D721Med (cell line): ENCODE measurements around the gene TRIM9.
"Not testable (repeated sequence)": the region's sequence is repeated elsewhere in the genome, so short reads cannot be mapped to it uniquely, and the experiment has no call there.

Experiments used
- DNase-seq: peaks from one replicate; pipeline ENCODE4 v3.0.0; 2011; ENCODE audit warnings: low spot score; ENCODE audit not compliant: insufficient read length
- FAIRE-seq: peaks from 2 replicates; lab custom pipeline; 2011; peaks lifted over from hg19 to GRCh38; lab: Jason Lieb, UNC
- TF ChIP-seq, protein P1 (sequence below): IDR thresholded peaks from 2 replicates; pipeline ENCODE4 v1.5.1; 2012; ENCODE audit warnings: mild to moderate bottlenecking, control low read depth; ENCODE audit not compliant: insufficient read depth; ENCODE audit errors: missing control alignments

Gene TRIM9

DNA sequence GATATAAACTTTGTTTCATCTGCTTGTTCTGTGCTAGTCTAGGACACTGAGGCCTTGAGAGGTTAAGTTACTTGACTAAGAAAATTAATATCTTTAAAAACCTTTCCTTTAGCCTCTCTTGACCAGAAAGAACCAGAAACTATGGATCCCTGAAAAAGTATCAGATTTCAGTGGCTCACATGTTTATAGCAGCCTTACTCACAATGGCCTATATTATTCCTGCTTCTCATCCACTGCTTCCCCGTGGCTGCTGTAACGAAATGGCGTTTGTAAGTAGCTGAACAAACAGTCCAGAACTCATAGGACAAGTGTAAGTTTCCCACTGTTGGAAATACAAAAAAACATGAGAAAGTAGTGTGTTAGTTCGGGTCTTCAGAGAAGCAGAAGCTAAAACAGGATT is 147.5 kb downstream of the TRIM9 start:
- FAIRE-seq (no peak), DNase-seq (no peak)
- TF ChIP-seq, protein P1, sequence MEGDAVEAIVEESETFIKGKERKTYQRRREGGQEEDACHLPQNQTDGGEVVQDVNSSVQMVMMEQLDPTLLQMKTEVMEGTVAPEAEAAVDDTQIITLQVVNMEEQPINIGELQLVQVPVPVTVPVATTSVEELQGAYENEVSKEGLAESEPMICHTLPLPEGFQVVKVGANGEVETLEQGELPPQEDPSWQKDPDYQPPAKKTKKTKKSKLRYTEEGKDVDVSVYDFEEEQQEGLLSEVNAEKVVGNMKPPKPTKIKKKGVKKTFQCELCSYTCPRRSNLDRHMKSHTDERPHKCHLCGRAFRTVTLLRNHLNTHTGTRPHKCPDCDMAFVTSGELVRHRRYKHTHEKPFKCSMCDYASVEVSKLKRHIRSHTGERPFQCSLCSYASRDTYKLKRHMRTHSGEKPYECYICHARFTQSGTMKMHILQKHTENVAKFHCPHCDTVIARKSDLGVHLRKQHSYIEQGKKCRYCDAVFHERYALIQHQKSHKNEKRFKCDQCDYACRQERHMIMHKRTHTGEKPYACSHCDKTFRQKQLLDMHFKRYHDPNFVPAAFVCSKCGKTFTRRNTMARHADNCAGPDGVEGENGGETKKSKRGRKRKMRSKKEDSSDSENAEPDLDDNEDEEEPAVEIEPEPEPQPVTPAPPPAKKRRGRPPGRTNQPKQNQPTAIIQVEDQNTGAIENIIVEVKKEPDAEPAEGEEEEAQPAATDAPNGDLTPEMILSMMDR: no peak

DNA sequence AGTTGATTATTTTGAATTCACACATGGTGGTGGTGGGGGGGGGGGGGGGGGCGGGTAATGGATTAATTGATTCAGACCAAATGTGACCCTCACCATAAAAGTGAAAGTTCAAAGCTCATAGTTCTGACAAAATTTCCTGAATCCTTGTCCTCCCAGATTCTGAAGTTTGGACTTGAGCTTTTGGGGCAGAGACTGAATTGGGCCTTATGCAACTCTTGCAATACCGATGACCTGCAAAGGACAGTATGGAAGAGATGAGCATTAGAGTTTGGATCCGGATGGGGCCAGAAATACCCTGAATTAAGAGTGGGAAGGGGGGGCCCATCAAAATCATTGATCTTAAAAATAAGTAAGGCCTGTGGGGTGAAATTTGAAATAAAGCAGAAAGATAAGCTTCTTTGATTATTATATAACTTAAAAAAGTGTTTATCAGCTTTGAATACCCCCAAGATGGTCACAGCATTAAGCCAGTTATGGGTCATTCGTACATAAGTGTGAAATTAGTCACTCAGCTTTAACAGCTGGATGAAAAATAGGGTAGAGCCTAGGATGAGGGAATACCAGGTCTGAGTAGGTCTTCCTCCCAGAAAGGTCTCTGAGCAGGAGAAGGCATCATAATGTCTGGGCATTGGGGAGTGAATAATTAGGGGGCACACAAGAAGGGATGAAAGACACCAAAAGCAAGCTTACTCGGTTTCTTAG is 148.5 kb downstream of the TRIM9 start:
- TF ChIP-seq, protein P1: no peak
- DNase-seq (no peak), FAIRE-seq (no peak)

DNA sequence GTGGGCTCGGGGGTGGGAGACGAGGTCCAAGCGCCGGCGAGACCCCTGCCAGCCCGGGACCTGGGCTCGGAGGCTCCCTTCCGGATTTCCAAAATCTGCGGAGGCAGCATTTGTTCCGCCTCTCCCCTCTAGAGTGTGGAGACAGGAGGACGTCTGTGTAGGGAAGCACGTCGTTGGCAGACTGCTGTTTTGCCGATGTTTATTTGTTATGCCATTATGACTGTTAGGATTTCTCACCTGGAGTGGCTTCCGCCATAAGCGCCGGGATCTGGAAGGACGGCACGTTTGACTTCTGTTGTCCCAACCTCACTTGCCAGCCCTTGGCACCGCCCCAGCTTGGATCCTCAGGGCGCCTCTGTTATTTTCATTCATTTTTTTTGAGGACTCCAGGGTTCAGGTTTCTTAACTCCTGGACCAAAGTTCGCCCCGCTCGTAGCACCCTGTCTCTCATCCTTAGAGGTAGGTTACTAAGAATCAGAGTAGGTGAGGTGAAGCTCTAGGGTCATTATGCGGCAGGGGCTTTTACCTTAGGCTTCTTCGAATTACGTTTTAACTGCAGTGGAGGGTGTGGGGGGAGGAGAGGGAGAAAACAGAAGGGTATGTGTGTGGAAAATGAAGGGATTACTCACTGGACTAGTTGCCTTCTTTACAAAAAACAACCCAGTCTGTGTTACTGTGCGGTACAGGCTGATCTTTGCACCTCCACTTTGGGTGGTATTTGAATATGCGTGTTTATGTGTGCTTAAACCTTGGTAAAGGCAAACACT is 150.1 kb downstream of the TRIM9 start:
- FAIRE-seq (no peak), DNase-seq (no peak)
- TF ChIP-seq, protein P1: no peak

DNA sequence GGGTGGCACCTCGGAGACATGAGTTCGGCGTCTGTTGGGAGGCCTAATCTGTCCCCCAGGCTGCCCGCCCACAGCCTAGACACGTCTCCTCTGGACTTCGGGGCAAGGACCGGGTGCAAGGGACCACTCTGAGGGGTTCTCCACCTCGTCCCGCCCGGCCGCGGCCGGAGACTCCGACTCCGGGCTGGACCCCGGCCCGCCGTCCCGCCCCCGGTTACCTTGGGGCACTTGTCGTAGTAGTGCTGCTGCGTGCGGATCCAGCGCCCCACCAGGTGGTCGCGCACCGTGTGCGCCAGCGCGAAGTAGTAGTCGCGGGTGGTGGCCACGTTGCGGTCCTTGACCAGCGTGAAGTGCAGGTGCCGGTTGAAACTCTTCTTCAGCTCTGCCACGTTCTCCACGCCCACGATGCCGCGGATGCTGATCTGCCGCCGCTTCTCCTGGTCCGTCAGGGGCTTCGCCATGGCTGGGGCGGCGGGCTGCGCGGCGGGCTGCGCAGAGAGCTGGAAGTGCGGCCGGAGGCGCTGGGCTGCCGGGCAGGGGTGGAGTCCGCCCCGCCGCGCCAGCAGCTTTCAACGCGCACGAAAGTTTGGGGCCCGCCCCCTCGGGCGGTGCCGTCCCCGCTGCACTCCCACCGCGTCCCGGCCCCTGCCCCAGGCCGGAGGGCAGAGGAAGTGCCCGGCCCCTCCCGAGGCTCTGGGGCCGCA is 150.8 kb downstream of the TRIM9 start, which contains the start of gene PYGL:
TSS of gene PYGL (minus strand) at position 541 of the 704 bp plus-strand sequence. CDS start at position 461, 80 bp downstream.
- DNase-seq: peak; percentile 57
- FAIRE-seq: no peak
- TF ChIP-seq, protein P1: no peak

DNA sequence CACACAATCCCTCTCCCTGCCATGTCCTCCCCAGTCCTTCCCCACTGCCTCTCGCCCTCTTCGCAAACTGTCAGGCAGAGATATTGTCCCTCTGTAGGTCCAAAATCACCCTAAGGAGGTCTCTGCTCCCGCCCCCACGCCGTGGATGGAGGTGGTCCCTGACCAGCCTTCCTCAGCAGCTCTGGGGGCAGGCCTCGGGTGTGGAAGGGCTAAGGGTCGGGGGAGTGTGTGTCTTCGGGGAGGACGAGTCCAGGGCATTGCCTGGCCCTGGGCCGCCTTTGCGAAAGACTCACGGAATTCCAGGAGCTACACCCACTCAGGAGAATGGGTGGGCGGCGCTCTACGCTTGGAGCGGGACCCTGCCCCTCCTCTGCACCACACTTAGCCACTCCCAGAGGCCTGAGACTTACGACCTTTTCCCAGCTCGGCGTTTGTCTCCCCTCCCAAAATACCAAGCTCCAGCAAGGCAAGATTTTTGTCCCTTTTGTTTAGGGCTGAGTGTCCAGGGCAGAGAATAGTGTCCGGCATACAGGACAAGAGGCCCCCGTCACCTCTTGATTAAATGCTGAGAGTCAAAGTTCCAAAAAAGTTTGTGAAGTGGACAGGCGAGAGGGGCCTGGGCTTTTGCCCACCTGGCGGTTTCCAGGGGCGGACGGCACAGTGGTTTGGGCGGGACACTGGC is 151.5 kb downstream of the TRIM9 start:
- no peak for DNase-seq
- TF ChIP-seq, protein P1: no peak
- FAIRE-seq: no peak

DNA sequence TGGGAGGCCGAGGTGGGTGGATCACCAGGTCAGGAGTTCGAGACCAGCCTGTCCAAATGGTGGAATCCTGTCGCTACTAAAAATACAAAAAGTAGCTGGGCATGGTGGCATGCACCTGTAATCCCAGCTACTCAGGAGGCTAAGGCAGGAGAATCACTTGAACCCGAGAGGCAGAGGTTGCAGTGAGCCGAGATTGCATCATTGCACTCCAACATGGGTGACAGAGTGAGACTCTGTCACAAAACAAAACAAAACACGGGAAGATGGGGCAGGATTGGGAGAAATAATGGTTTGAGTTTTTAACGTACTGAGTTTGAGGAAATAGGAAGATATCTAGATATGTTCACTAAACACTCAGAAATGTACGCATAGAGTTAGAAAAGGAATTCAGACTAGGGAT is 153.3 kb downstream of the TRIM9 start:
- FAIRE-seq, DNase-seq: not testable (repeated sequence)

DNA sequence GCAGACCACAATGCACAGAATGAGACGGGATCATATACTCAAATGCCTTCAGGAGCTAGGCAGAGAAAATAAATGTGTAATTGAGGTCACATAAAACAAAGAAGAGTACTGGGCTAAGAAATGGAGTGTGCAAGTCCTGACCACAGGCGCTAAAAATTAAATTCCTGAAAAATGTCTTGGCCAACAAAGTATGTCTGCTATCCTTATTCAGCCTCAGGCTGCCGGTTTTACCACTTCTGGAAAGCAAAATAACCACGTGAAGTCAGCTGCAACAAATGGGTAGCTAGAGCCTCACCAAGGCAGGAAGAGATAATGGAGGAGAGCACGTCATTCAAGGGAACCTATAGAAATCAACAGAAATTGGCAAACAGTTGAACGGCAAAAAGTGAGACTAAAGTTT is 153.8 kb downstream of the TRIM9 start:
- DNase-seq (no peak), FAIRE-seq (no peak)
- TF ChIP-seq, protein P1: no peak
